H1 (cell line): ENCODE results near the gene ASPN. TPM values are rescaled to one million over a fixed set of nuclear protein-coding genes. Genes with fewer than 3 reads are reported as not detected.

Source experiments
- CTCF ChIA-PET: fragments of 300-600 bp; sonication (Branson Sonifier 250); formaldehyde crosslinking; loops from one replicate; lab custom pipeline; 2021; ENCODE audit not compliant: partially characterized antibody; lab: Charles Lee
- POLR2A ChIA-PET: fragments of 300-600 bp; sonication (Branson Sonifier 250); formaldehyde crosslinking; loops from one replicate; lab custom pipeline; 2021; ENCODE audit warnings: inconsistent platforms; ENCODE audit not compliant: partially characterized antibody; lab: Charles Lee
- DNase-seq, 2 experiments: peaks; one replicate each; pipeline versions ENCODE4 v3.0.0 to v3.0.0-alpha.2; 2010 to 2022; ENCODE audit warnings: low spot score in 2 of 2, low read depth in 1 of 2, mixed read lengths in 1 of 2
- FAIRE-seq: peaks from 2 replicates; lab custom pipeline; 2011; peaks lifted over from hg19 to GRCh38; lab: Jason Lieb, UNC
- H2AFZ ChIP-seq: 2 replicates; pipeline ENCODE4 v1.8.1; 2012; ENCODE audit warnings: low read length, inconsistent platforms
- H2AK5ac ChIP-seq: 2 replicates; pipeline ENCODE4 v1.6.1; 2013; ENCODE audit warnings: low read depth, low read length
- H2BK120ac ChIP-seq: replicated peaks from 2 replicates; pipeline ENCODE3; 2013; ENCODE audit warnings: low read depth, low read length, inconsistent platforms
- H2BK12ac ChIP-seq: 2 replicates; pipeline ENCODE4 v1.6.1; 2013; ENCODE audit warnings: low read depth, low read length
- H2BK15ac ChIP-seq: 2 replicates; pipeline ENCODE4 v1.6.1; 2013; ENCODE audit warnings: low read length
- H2BK20ac ChIP-seq: 2 replicates; pipeline ENCODE4 v1.6.1; 2013; ENCODE audit warnings: low read length
- H2BK5ac ChIP-seq: 2 replicates; pipeline ENCODE4 v1.6.1; 2013; ENCODE audit warnings: low read depth, low read length
- H3K14ac ChIP-seq: 2 replicates; pipeline ENCODE4 v1.6.1; 2013; ENCODE audit warnings: inconsistent platforms; ENCODE audit not compliant: insufficient read length
- H3K18ac ChIP-seq: 2 replicates; pipeline ENCODE4 v1.6.1; 2013; ENCODE audit warnings: low read length; ENCODE audit errors: extremely low read depth
- H3K23ac ChIP-seq: 2 replicates; pipeline ENCODE4 v1.6.1; 2013; ENCODE audit warnings: inconsistent platforms; ENCODE audit not compliant: insufficient read length
- H3K23me2 ChIP-seq: 2 replicates; pipeline ENCODE4 v1.6.1; 2013; ENCODE audit warnings: low read depth, low read length
- H3K27ac ChIP-seq: 2 replicates; pipeline ENCODE4 v1.6.1; 2011; ENCODE audit warnings: low read depth, low read length, inconsistent platforms
- H3K27me3 ChIP-seq, 4 experiments: replicated peaks in 1 of 4; 1 replicate in 1 of 4; 2 replicates in 3 of 4; pipeline versions ENCODE4 v1.6.1 to v1.8.1; 2011 to 2013; ENCODE audit warnings: low read length in 3 of 4, mild to moderate bottlenecking in 3 of 4, inconsistent platforms in 2 of 4, mixed read lengths in 2 of 4, moderate library complexity in 1 of 4; ENCODE audit not compliant: control insufficient read depth in 3 of 4, insufficient read depth in 3 of 4; ENCODE audit errors: extremely low read depth in 1 of 4
- H3K36me3 ChIP-seq, 4 experiments: 2 replicates each; pipeline versions ENCODE4 v1.6.1 to v1.8.1; 2011 to 2013; ENCODE audit warnings: mild to moderate bottlenecking in 4 of 4, low read length in 3 of 4, moderate library complexity in 2 of 4, control low read depth in 1 of 4, inconsistent platforms in 1 of 4; ENCODE audit not compliant: insufficient read depth in 4 of 4, control insufficient read depth in 2 of 4
- H3K4ac ChIP-seq: replicated peaks from 2 replicates; pipeline ENCODE3; 2013; ENCODE audit warnings: low read length, low read depth, mixed read lengths, inconsistent platforms; ENCODE audit not compliant: insufficient read length
- H3K4me1 ChIP-seq, 4 experiments: replicated peaks in 1 of 4; 1 replicate in 1 of 4; 2 replicates in 3 of 4; pipeline versions ENCODE4 v1.6.1 to v1.8.1; 2011 to 2013; ENCODE audit warnings: low read length in 3 of 4, inconsistent platforms in 2 of 4, mixed read lengths in 1 of 4; ENCODE audit not compliant: insufficient read depth in 4 of 4, control insufficient read depth in 3 of 4
- H3K4me2 ChIP-seq, 2 experiments: 2 replicates each; pipeline versions ENCODE4 v1.6.1 to v1.8.1; 2011 to 2013; ENCODE audit warnings: low read depth in 2 of 2, low read length in 2 of 2, control low read depth in 1 of 2, inconsistent platforms in 1 of 2, mild to moderate bottlenecking in 1 of 2; ENCODE audit not compliant: insufficient read depth in 1 of 2
- H3K4me3 ChIP-seq, 4 experiments: fragments of 200-600, 300-600 bp in 1 of 4; sonication (generic), shearing (Covaris generic), sonication (Bioruptor Twin) in 1 of 4; 2 replicates each; pipeline versions ENCODE4 v1.5.1 to v1.8.1; 2011 to 2016; ENCODE audit warnings: low read length in 4 of 4, low read depth in 3 of 4, control low read depth in 2 of 4, inconsistent platforms in 2 of 4, mild to moderate bottlenecking in 2 of 4, mixed read lengths in 1 of 4, moderate library complexity in 1 of 4; ENCODE audit not compliant: insufficient read depth in 2 of 4; ENCODE audit errors: extremely low read depth in 1 of 4
- H3K56ac ChIP-seq: replicated peaks from 2 replicates; pipeline ENCODE3; 2013; ENCODE audit warnings: low read depth, mild to moderate bottlenecking, mixed read lengths, low read length, inconsistent platforms; ENCODE audit not compliant: insufficient read length
- H3K79me1 ChIP-seq: 2 replicates; pipeline ENCODE4 v1.6.1; 2013; ENCODE audit warnings: low read depth, low read length, control low read depth
- H3K79me2 ChIP-seq, 2 experiments: 2 replicates each; pipeline versions ENCODE4 v1.6.1 to v1.8.1; 2012 to 2013; ENCODE audit warnings: low read length in 2 of 2, mild to moderate bottlenecking in 2 of 2, inconsistent platforms in 1 of 2; ENCODE audit not compliant: insufficient read depth in 2 of 2, control insufficient read depth in 1 of 2
- H3K9ac ChIP-seq, 4 experiments: replicated peaks in 1 of 4; 1 replicate in 1 of 4; 2 replicates in 3 of 4; pipeline versions ENCODE4 v1.6.1 to v1.8.1; 2011 to 2013; ENCODE audit warnings: low read depth in 3 of 4, low read length in 3 of 4, control low read depth in 2 of 4, mild to moderate bottlenecking in 2 of 4, moderate library complexity in 2 of 4, inconsistent platforms in 1 of 4; ENCODE audit errors: extremely low read depth in 1 of 4
- H3K9me3 ChIP-seq, 2 experiments: 2 replicates each; pipeline versions ENCODE4 v1.6.1 to v1.8.1; 2012 to 2013; ENCODE audit warnings: mild to moderate bottlenecking in 2 of 2, moderate library complexity in 2 of 2, control low read depth in 1 of 2, inconsistent platforms in 1 of 2, low read depth in 1 of 2, low read length in 1 of 2, mixed read lengths in 1 of 2; ENCODE audit not compliant: insufficient read depth in 2 of 2
- H4K20me1 ChIP-seq, 2 experiments: replicated peaks in 1 of 2; 2 replicates each; pipeline versions ENCODE3 to v1.8.1; 2011 to 2013; ENCODE audit warnings: inconsistent platforms in 2 of 2, low read length in 2 of 2, mild to moderate bottlenecking in 1 of 2; ENCODE audit not compliant: insufficient read depth in 2 of 2, control insufficient read depth in 1 of 2
- H4K5ac ChIP-seq: 2 replicates; pipeline ENCODE4 v1.6.1; 2013; ENCODE audit warnings: low read length, low read depth, mixed read lengths, inconsistent platforms; ENCODE audit not compliant: insufficient read length
- H4K8ac ChIP-seq: 2 replicates; pipeline ENCODE4 v1.8.0; 2013; ENCODE audit warnings: mild to moderate bottlenecking, moderate library complexity, low read length, inconsistent platforms; ENCODE audit not compliant: insufficient read depth; ENCODE audit errors: extremely low read depth
- H4K91ac ChIP-seq: replicated peaks from 2 replicates; pipeline ENCODE3; 2013; ENCODE audit warnings: low read length, mixed read lengths, inconsistent platforms; ENCODE audit not compliant: insufficient read length
- BACH1 ChIP-seq: IDR thresholded peaks from 2 replicates; pipeline ENCODE4 v1.6.1; 2012; ENCODE audit warnings: low read length, improper control_type of control experiment
- BCL11A ChIP-seq, 2 experiments: IDR thresholded peaks; one replicate each; pipeline ENCODE4 v1.6.1; 2011; ENCODE audit warnings: low read depth in 2 of 2, low read length in 2 of 2, mild to moderate bottlenecking in 2 of 2
- EP300 ChIP-seq, 2 experiments: IDR thresholded peaks; 1 replicate in 1 of 2; 2 replicates in 1 of 2; pipeline ENCODE4 v1.6.1; 2011 to 2012; ENCODE audit warnings: low read depth in 2 of 2, low read length in 2 of 2, mild to moderate bottlenecking in 2 of 2, borderline replicate concordance in 1 of 2, inconsistent platforms in 1 of 2, moderate library complexity in 1 of 2
- FOSL1 ChIP-seq: IDR thresholded peaks from 2 replicates; pipeline ENCODE4 v1.6.1; 2011; ENCODE audit warnings: mild to moderate bottlenecking, low read depth, low read length, moderate library complexity; ENCODE audit not compliant: insufficient read depth
- GTF2F1 ChIP-seq: IDR thresholded peaks from 2 replicates; pipeline ENCODE4 v1.6.1; 2012; ENCODE audit warnings: low read depth, low read length, improper control_type of control experiment, borderline replicate concordance
- HDAC6 ChIP-seq: IDR thresholded peaks from one replicate; pipeline ENCODE4 v1.7.1; 2012; ENCODE audit warnings: low read depth, mild to moderate bottlenecking, inconsistent platforms, low read length, moderate library complexity
- KDM1A ChIP-seq: fragments of 200-600, 300-600 bp; sonication (generic); IDR thresholded peaks from 2 replicates; pipeline ENCODE4 v1.7.1; 2016; ENCODE audit warnings: mild to moderate bottlenecking, low read length, borderline replicate concordance
- MAFK ChIP-seq: IDR thresholded peaks from 2 replicates; pipeline ENCODE4 v1.6.1; 2012; ENCODE audit warnings: low read depth, mild to moderate bottlenecking, improper control_type of control experiment, low read length
- POLR2A ChIP-seq, 2 experiments: IDR thresholded peaks; 1 replicate in 1 of 2; 2 replicates in 1 of 2; pipeline ENCODE4 v1.6.1; 2011; ENCODE audit warnings: low read depth in 2 of 2, low read length in 2 of 2, mild to moderate bottlenecking in 2 of 2; ENCODE audit errors: control extremely low read depth in 1 of 2
- SIRT6 ChIP-seq: IDR thresholded peaks from one replicate; pipeline ENCODE4 v1.7.1; 2012; ENCODE audit warnings: low read length, inconsistent platforms
- SP2 ChIP-seq: IDR thresholded peaks from 2 replicates; pipeline ENCODE4 v1.6.1; 2012; ENCODE audit warnings: mild to moderate bottlenecking, low read length, inconsistent platforms
- SRF ChIP-seq: IDR thresholded peaks from 2 replicates; pipeline ENCODE4 v1.6.1; 2011; ENCODE audit warnings: mild to moderate bottlenecking, low read depth, low read length, moderate library complexity
- ZNF274 ChIP-seq: IDR thresholded peaks from 2 replicates; pipeline ENCODE4 v1.7.0; 2012; ENCODE audit warnings: low read length, borderline replicate concordance; ENCODE audit errors: extremely low read depth
- WGBS, 2 experiments: shearing (Covaris generic) in 1 of 2; methylation state at CpG; one replicate each; pipeline versions ENCODE4 v1.1.6 to v1.1.7; 2013 to 2015; ENCODE audit warnings: low lambda C conversion rate in 2 of 2, mixed read lengths in 2 of 2, inconsistent platforms in 1 of 2, low coverage in 1 of 2, missing lambda C conversion rate in 1 of 2; ENCODE audit not compliant: insufficient replicate concordance in 2 of 2, insufficient coverage in 1 of 2, insufficient read length in 1 of 2; ENCODE audit errors: extremely low coverage in 1 of 2, missing lambda C conversion rate in 1 of 2; 5-methylcytosine and 5-hydroxymethylcytosine counted together
- polyA plus RNA-seq, 7 experiments: library from polyadenylated mRNA; depleted of rRNA in 3 of 7; stranded (reverse) in 5 of 7; unstranded in 2 of 7; fragments of >200 nt in 5 of 7; fragments of 200-250 nt in 2 of 7; gene quantifications; 1 replicate in 5 of 7; 2 replicates in 1 of 7; 4 replicates in 1 of 7; pipeline versions ENCODE4 v1.2.1 to v1.2.3, GENCODE V29; 2011 to 2013; ENCODE audit warnings: missing spikeins in 2 of 7, mixed read lengths in 2 of 7
- total RNA-seq: library from RNA; stranded (reverse); fragmentation: NEBNext Ultra II Directional; extraction: Animal tissue kit (Norgen Biotek cat#: 25700); gene quantifications from 2 replicates; pipeline ENCODE4 v1.2.1, GENCODE V29; 2021

Gene ASPN
- total and polyA plus RNA-seq, 2 of the 8 experiments (the other 6 are each of a cell fraction or from before 2014, with no cell fraction given), result not detected

- POLR2A ChIA-PET, result interaction anchor here (1.9 kb wide), 1 partner anchor 193 kb away, joined by 4 read pairs; the partner anchor contains the start of genes CENPP and NOL8
- WGBS, 2 experiments, result 84% methylated on average over 4 of the region's 4 CpGs; no CpG with 5 or more reads in 1 of the 2 experiments
- no peak for FAIRE-seq
- Histone ChIP-seq H2BK15ac (no peak overlapping the region), H4K5ac (no peak overlapping the region), H3K4me3 (no peak overlapping the region), H4K20me1 (no peaks in the 10 kb centered on the region), H3K9me3 (no peaks in the 10 kb centered on the region), H3K23me2 (no peaks in the 10 kb centered on the region), H3K56ac (no peak overlapping the region), H3K4me2 (no peak overlapping the region), H3K27me3 (no peaks in the 10 kb centered on the region), H2AK5ac (no peak overlapping the region), H4K91ac (no peak overlapping the region), H3K79me1 (no peaks in the 10 kb centered on the region), H3K27ac (no peak overlapping the region), H3K18ac (no peak overlapping the region), H2BK5ac (no peak overlapping the region), H2AFZ (no peak overlapping the region), H4K8ac (no peak overlapping the region), H2BK20ac (no peak overlapping the region), H3K23ac (no peak overlapping the region), H3K14ac (no peak overlapping the region), H2BK12ac (no peak overlapping the region), H3K79me2 (no peaks in the 10 kb centered on the region), H2BK120ac (no peak overlapping the region), H3K36me3 (no peaks in the 10 kb centered on the region), H3K4ac (no peak overlapping the region), H3K9ac (no peak overlapping the region), H3K4me1 (no peaks in the 10 kb centered on the region)
- no peak for DNase-seq
- CTCF ChIA-PET, result interaction anchor here (0.5 to 1.5 kb wide), 4 partner anchors 10 to 185 kb away, joined by 3 to 5 read pairs (median 4); no protein-coding TSS in a partner anchor
- TF ChIP-seq SIRT6, result no peak
- TF ChIP-seq GTF2F1, result no peak
- TF ChIP-seq BCL11A (IDR thresholded peaks at IDR 0.05; ENCODE audit: low read depth in 2 of 2, low read length in 2 of 2), result no peak
- no peak for TF ChIP-seq ZNF274
- no peak for TF ChIP-seq KDM1A
- no peak for TF ChIP-seq HDAC6
- no peak for TF ChIP-seq SRF
- TF ChIP-seq EP300 (IDR thresholded peaks at IDR 0.05; ENCODE audit: borderline replicate concordance in 1 of 2, low read depth in 2 of 2, low read length in 2 of 2), result no peak
- TF ChIP-seq MAFK, result no peak
- TF ChIP-seq FOSL1, result no peak
- TF ChIP-seq BACH1, result no peak
- no peak for TF ChIP-seq POLR2A (IDR thresholded peaks at IDR 0.05; ENCODE audit: control extremely low read depth in 1 of 2, low read depth in 2 of 2, low read length in 2 of 2)
- TF ChIP-seq SP2, result no peak
Measured at GRCh38 chr9:92518199-92518598, 35.9 kb upstream of the ASPN start.
